Embryonic facial prominence (tissue), 1 donor: Measurements from ENCODE around the gene FOXD4.
"Not testable (repeated sequence)": the region's sequence is repeated elsewhere in the genome, so short reads cannot be mapped to it uniquely, and the experiment has no call there.

Experiments
- DNase-seq: peaks from one replicate; pipeline ENCODE4 v3.0.0-alpha.2; 2016; ENCODE audit errors: extremely low spot score

The FOXD4 gene

GRCh38 chr9:117995-118467, at the start of gene FOXD4:
Gene FOXD4, minus strand, starts transcription at chr9:118417. Its CDS starts 298 bp downstream, at chr9:118119.
- DNase-seq = not testable (repeated sequence)

- not testable (repeated sequence) for DNase-seq
Measured at GRCh38 chr9:159871-160270, 41.7 kb upstream of the FOXD4 start.

GRCh38 chr9:151173-151572, 33.0 kb upstream of the FOXD4 start:
- DNase-seq = not testable (repeated sequence)

DNA sequence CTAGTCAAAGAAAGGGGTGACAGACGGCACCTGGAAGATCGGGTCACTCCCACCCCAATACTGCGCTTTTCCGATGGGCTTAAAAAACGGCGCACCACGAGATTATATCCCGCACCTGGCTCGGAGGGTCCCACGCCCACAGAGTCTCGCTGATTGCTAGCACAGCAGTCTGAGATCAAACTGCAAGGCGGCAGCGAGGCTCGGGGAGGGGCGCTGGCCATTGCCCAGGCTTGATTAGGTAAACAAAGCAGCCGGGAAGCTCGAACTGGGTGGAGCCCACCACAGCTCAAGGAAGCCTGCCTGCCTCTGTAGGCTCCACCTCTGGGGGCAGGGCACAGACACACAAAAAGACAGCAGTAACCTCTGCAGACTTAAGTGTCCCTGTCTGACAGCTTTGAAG, 21.7 kb upstream of the FOXD4 start:
- DNase-seq = not testable (repeated sequence)

DNA sequence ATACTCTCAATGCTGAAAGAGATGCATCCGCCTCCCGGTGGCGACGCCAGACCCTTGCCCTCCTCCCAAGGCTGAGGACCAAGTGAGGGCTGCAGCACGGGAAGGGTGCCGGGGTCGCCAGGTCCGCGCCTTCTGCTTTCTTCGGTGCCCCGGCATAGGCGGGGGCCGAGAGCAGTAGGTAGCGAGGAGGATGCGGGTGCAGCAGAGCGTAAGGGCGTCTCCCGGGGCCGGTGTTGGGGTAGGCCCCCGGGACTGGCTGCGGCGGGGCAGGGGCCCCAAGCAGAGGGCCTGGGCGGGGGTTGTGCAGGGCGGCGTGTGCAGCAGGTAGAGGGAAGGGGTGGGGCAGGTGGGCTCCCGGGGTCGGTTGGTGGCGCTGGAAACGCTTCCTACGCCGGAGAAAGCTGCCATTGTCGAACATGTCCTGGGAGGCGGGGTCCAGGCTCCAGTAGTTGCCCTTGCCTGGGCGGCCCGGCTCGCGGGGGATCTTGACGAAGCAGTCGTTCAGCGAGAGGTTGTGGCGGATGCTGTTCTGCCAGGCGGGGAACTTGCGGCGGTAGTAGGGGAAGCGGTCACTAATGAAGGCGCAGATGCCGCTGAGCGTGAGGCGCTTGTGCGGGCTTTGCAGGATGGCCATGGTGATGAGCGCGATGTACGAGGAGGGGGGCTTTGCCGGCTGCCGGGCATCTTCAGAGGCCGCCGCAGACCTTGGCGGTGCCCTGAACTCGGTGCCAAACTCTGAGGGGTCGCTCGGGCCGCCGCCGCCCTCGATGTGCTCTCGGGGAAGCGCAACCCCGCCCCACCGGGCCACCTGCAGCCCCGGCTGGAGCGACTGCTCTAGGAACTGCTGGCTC, 848 bp downstream of the FOXD4 start:
- not testable (repeated sequence) for DNase-seq

GRCh38 chr9:116239-117077, 1.8 kb downstream of the FOXD4 start:
- not testable (repeated sequence) for DNase-seq

DNA sequence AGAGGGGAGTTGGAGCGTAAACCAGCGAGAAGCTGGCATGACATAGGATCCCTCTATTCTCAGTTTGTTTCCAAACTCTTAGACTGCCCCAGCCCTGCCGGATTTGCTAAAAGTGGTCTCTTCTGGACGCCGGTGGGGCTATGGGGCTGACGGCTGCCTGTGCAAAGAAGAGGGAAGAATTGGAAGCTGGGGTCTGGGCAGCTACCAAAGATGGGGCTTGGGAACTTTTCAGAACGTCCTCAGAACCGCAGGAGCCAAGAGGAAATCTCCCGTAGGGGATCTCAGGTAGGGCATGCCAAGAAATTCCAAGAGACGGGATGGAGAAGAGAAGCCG, 3.1 kb downstream of the FOXD4 start:
- DNase-seq = not testable (repeated sequence)

DNA sequence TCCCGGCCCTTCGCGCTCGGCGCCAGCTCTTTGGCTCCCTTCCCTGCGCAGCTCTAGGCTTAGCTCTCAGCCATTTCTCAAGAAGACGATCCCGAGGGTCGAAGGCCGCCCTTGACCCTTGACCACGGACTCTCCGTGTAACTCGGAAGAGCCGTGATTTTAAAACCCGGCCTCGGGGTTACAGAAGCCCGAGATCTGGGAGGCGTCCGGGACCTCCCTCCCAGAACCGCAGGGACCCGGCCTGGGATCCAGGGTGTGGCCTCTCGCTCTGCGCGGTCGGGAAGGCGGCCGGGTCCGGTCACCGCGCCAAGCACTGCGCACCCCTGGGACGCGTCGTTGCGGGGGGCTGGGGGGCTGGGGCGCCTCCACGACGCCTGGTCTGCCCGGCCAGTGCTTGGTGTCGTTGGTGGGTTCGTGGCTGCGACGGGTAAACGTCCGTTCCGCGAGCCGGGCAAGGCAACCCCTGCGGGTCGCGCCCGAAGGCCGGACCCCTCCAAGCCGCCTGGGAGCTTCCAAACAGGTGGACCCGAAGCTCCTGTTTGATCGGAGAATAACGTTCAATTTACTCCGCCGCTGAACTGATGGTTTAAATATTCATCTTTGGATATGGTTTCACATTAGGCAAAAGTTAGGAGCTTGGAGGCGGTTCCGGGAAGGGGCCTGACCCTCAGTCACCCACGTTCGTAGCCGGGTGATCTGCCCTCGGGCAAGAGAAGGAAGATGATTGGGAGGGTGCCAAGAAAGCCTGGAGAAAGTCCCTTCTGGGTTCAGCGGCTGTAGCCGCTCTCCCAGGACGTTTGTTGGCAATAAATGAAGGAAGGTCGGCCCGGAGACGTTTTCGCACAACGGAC, 3.7 kb downstream of the FOXD4 start:
- not testable (repeated sequence) for DNase-seq

GRCh38 chr9:113468-114266, 4.5 kb downstream of the FOXD4 start:
- DNase-seq = not testable (repeated sequence)

GRCh38 chr9:112589-113467, 5.4 kb downstream of the FOXD4 start:
- not testable (repeated sequence) for DNase-seq

- not testable (repeated sequence) for DNase-seq
Measured at GRCh38 chr9:110672-111071, 7.5 kb downstream of the FOXD4 start.

DNA sequence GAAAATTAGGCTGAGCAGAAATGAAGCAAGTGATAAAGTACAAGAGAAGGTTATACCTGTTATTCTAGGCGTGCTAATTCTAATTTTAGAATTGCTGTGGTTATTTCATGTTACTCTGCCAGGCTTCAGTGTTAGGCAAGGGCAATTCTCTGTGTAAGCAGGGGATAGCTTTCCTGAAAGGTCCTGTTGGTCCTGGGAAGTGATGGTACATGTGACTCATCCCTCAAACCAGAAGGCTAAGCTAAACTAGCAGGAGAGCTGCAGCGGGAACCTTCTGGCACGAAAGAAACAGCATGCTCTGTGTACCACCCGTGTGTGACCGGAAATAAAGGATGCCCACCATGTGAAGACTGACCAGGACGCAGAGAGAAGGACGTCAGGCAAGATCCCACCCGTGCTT, 8.7 kb downstream of the FOXD4 start:
- not testable (repeated sequence) for DNase-seq

DNA sequence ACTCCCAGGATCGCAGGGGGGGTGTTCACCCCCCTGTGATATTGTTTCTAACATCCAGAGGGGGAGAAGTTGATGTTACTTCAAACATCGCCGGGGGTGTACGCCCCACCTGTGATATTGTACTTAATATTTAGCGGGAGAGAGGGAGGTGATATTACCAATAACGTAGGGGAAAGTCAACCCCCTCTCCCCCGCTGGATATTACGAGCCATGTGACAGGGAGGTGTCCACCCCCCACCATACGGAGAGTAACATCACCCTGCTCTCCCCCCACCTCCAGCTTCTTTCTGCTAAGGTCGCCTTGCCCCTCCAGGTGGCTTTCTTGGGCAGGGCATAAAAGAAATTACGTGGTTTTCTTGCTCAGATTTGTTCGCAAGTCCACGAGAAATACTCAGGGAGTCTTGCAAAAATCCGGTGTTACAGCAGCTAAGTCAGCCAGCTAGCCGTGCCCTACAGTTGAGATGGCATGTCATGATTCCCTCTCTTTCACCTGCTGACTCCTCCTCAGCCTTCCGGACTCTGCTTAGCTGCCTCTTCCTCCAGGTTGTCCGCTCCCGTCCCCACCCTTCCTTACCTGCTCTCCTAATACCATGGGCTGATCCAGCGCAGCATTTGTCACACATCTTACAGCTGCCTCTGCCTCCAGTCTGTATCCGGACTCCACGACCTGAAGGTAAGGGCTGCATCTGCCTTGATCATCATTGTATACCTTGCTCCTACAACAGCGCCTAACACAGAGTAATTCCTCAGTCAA, 9.3 kb downstream of the FOXD4 start:
- not testable (repeated sequence) for DNase-seq

DNA sequence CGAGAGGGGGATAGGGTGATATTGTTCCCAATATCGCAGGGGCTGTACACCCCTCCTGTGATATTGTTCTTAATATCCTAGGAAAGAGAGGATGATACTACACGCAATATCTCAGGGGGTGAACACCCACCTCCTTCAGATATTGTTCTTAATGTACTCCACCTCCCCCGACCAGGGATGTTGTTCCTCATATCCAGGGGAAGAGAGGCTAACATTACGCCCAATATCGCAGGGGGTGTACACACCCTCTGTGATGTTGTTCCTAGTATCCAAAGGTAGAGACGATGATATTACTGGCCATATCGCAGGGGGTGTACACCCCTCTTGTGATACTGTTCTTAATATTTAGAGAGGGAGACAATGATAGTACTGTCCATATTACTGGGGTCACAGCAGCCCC, 12.2 kb downstream of the FOXD4 start:
- DNase-seq = not testable (repeated sequence)

DNA sequence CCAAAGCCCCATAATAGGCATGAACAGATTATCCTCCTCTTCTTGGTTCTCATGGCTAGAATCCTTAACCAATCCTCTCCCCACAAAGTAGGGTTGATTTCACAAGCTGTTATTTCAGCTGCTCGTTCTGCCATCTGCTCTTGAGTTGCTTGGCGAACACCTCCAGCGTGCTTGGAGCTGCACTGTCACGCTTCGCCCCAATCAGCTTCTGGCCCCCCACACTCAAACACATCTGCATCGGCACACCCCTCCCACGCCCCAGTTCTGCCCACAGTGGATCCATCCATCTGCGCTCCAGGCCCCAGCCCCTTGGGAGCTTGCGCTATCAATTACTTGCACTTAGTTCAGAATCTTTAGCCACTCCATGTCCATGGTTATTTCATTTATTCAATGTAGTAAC, 17.8 kb downstream of the FOXD4 start:
- not testable (repeated sequence) for DNase-seq

GRCh38 chr9:99867-100266, 18.4 kb downstream of the FOXD4 start:
- DNase-seq = not testable (repeated sequence)

- not testable (repeated sequence) for DNase-seq
Measured at GRCh38 chr9:98775-99174, 19.4 kb downstream of the FOXD4 start.

GRCh38 chr9:94992-95391, 23.2 kb downstream of the FOXD4 start:
- DNase-seq = not testable (repeated sequence)

DNA sequence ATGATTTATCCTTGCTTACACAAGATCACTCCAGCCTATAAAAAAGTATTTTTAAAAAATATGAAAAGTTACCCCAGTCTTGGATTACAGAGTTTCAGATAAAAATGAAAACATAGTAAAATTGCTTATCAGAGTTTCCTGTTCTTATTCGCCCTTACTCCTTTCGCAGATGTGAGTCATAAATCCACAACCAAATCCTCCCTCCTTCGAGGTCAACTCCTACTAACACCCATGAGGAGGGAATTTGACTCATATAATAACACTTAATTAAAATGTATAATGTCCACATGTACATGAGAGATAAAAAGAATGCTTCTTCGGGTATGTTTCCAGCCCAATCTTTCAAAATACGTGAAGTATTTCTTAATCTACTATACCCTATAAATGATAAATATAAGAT, 23.9 kb downstream of the FOXD4 start:
- not testable (repeated sequence) for DNase-seq
